Activated naive CD8-positive, alpha-beta T cell treated with anti-CD3 and anti-CD28 coated beads for 36 hours (primary cell): ENCODE data around the gene GCC2. TPM values are rescaled to one million over a fixed set of nuclear protein-coding genes. Genes with fewer than 3 reads are reported as not detected.
"Not testable (repeated sequence)": the region's sequence is repeated elsewhere in the genome, so short reads cannot be mapped to it uniquely, and the experiment has no call there.

Experiments used
- DNase-seq: peaks from one replicate; pipeline ENCODE4 v3.0.0; 2021
- H3K27ac Mint-ChIP-seq: one replicate; pipeline ENCODE4 v1.8.0; 2022; ENCODE audit warnings: mild to moderate bottlenecking, moderate library complexity, mixed read lengths
- H3K27me3 Mint-ChIP-seq: one replicate; pipeline ENCODE4 v1.8.0; 2022; ENCODE audit warnings: mild to moderate bottlenecking, mixed read lengths
- H3K36me3 Mint-ChIP-seq: one replicate; pipeline ENCODE4 v1.8.0; 2021; ENCODE audit warnings: mild to moderate bottlenecking, mixed read lengths
- H3K4me1 Mint-ChIP-seq: one replicate; pipeline ENCODE4 v1.8.0; 2021; ENCODE audit warnings: mixed read lengths
- H3K4me3 Mint-ChIP-seq: one replicate; pipeline ENCODE4 v1.8.0; 2022; ENCODE audit warnings: mild to moderate bottlenecking, moderate library complexity, mixed read lengths
- H3K9me3 Mint-ChIP-seq: one replicate; pipeline ENCODE4 v1.8.0; 2022; ENCODE audit warnings: mixed read lengths
- total RNA-seq, 2 experiments: library from RNA; stranded (reverse); gene quantifications; one replicate each; pipeline ENCODE4 v1.2.3, GENCODE V29; 2021

The GCC2 gene
- total RNA-seq, 2 experiments from 2014 or later = 36.9 to 43.6 TPM

DNA sequence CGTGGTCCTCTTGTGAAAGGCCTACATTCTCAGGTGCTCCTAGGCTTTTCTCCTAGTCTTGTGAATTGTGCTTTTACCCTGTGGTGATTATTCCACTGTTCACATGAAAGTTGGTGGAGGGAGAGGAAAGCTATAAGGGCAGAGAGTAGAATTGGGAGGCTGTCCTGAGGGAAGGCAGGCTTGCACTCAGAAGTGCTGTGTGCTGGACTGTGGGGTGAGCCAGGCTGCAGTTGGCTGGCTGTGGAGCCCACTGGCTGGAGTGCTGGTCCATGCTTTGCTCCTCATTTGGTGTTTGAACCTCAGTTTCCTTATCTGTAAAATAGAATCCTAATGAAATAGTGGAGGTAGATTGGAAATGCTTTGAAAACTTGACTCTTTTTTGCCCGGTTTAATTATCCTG, 106.6 kb downstream of the GCC2 start:
- H3K9me3 Mint-ChIP-seq = no peaks in the 10 kb centered on the region
- H3K4me3 Mint-ChIP-seq = no peak overlapping the region
- H3K27me3 Mint-ChIP-seq = no peaks in the 10 kb centered on the region
- peaks cover 3% of the 10 kb centered on the region for H3K4me1 Mint-ChIP-seq
- no peak for DNase-seq
- peaks cover 3% of the 10 kb centered on the region for H3K36me3 Mint-ChIP-seq
- H3K27ac Mint-ChIP-seq = no peak overlapping the region

DNA sequence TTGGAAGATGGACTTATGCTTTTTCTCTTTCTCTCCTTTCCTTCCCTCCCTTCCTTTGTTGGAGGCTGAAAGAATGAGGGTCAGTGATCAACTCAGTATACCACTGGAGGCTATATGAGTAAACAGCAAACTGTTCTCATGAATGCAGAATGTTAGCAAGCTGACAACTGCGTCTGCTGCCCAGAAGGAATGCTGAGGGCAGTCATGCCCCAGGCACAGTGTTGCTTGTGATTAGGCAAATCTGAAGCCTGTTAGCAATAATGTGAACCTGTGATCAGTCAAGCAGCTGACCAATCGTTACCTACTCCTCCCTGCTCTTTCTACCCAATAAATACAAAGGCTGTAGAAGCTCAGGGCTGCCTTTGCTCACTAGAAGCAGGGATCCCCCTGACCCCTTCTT, 107.6 kb downstream of the GCC2 start:
- H3K9me3 Mint-ChIP-seq, H3K4me3 Mint-ChIP-seq, H3K36me3 Mint-ChIP-seq, H3K27ac Mint-ChIP-seq, DNase-seq, H3K27me3 Mint-ChIP-seq, H3K4me1 Mint-ChIP-seq: not testable (repeated sequence)

Other genes starting within 250 kb of the GCC2 start
- not detected for gene SULT1C3, start 209.2 kb upstream of the GCC2 start, total RNA-seq
- gene SULT1C2, start 160.3 kb upstream of the GCC2 start, total RNA-seq = not detected
- not detected for gene SULT1C4, start 71.3 kb upstream of the GCC2 start, total RNA-seq
- gene LIMS1, start 85.3 kb downstream of the GCC2 start, total RNA-seq = 10 to 100 TPM; 39.6 to 44.9 TPM